HFFc6 (cell line): Measurements from ENCODE around the gene RGS1. TPM values are rescaled to one million over a fixed set of nuclear protein-coding genes. Genes with fewer than 3 reads are reported as not detected.

Source experiments
- DNase-seq: peaks from one replicate; pipeline ENCODE4 v3.0.0-alpha.2; 2018
- H3K27ac Mint-ChIP-seq: 2 replicates; pipeline ENCODE4 v1.8.0; 2020; ENCODE audit warnings: mild to moderate bottlenecking, mixed read lengths
- H3K27me3 Mint-ChIP-seq: 2 replicates; pipeline ENCODE4 v1.8.0; 2021; ENCODE audit warnings: mild to moderate bottlenecking, moderate library complexity, mixed read lengths; ENCODE audit not compliant: insufficient read depth
- H3K36me3 Mint-ChIP-seq: 2 replicates; pipeline ENCODE4 v1.8.0; 2021; ENCODE audit warnings: low read depth, mixed read lengths
- H3K4me1 Mint-ChIP-seq: 2 replicates; pipeline ENCODE4 v1.8.0; 2020; ENCODE audit warnings: low read depth, mixed read lengths
- H3K4me3 Mint-ChIP-seq: 2 replicates; pipeline ENCODE4 v1.8.0; 2020; ENCODE audit warnings: mild to moderate bottlenecking, moderate library complexity, mixed read lengths
- H3K9me3 Mint-ChIP-seq: 2 replicates; pipeline ENCODE4 v1.8.0; 2020; ENCODE audit warnings: mild to moderate bottlenecking, mixed read lengths
- CTCF ChIP-seq: fragments of 200-600 bp; sonication (generic); IDR thresholded peaks from 2 replicates; pipeline ENCODE4 v1.5.0; 2021; ENCODE audit warnings: antibody characterized with exemption, mild to moderate bottlenecking
- total RNA-seq, 6 experiments: library from RNA; stranded (reverse); fragmentation: NEBNext Ultra II Directional; extraction: Animal tissue kit (Norgen Biotek cat#: 25700); gene quantifications; 2 replicates in 1 of 6; 3 replicates in 5 of 6; pipeline ENCODE4 v1.2.3, GENCODE V29; 2021

RGS1 gene
- total RNA-seq, 6 experiments from 2014 or later: not detected

DNA sequence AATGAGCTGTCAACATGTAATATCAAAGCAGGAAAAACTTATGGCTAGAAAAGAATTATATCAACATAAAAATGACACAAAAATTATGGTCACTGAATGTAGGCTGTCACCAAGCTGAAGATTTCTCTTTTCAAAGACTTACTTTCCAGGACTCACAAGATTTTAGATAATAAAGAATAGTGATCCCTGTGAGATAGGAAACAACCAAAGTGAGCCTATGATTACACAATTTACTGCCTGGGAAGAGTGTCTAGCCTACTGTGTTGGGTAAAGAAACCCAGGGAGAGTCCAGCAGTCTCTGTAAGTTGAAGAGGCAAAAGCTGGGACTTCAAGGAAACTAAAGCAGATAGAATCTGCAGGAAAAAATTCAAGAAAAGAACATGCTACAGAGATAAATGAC is 20.2 kb upstream of the RGS1 start:
- Mint-ChIP-seq H3K4me1 (peaks cover 86% of the 10 kb centered on the region), H3K36me3 (no peaks in the 10 kb centered on the region), H3K4me3 (no peak overlapping the region), H3K27ac (no peak overlapping the region), H3K9me3 (no peaks in the 10 kb centered on the region), H3K27me3 (no peaks in the 10 kb centered on the region)
- no peak for TF ChIP-seq CTCF
- no peak for DNase-seq

- peaks cover 89% of the 10 kb centered on the region for H3K4me1 Mint-ChIP-seq
- DNase-seq: peak; percentile 49
- H3K9me3 Mint-ChIP-seq: no peaks in the 10 kb centered on the region
- peak overlapping the region; percentile 97 for H3K27ac Mint-ChIP-seq
- TF ChIP-seq CTCF: no peak
- peak overlapping the region; percentile 56 for H3K4me3 Mint-ChIP-seq
- H3K36me3 Mint-ChIP-seq: no peaks in the 10 kb centered on the region; the same call in 1 of the 2 replicates
- H3K27me3 Mint-ChIP-seq: no peaks in the 10 kb centered on the region
Measured at GRCh38 chr1:192557841-192558595, 17.6 kb upstream of the RGS1 start.

- Mint-ChIP-seq H3K9me3 (no peaks in the 10 kb centered on the region), H3K4me3 (peak overlapping the region; percentile 70)
Measured at GRCh38 chr1:192559115-192560006, 16.2 kb upstream of the RGS1 start.

GRCh38 chr1:192561301-192561700 is 14.3 kb upstream of the RGS1 start:
- no peak overlapping the region for H3K4me3 Mint-ChIP-seq
- no peaks in the 10 kb centered on the region for H3K9me3 Mint-ChIP-seq
- H3K27me3 Mint-ChIP-seq: no peaks in the 10 kb centered on the region; the same call in 1 of the 2 replicates
- DNase-seq: no peak
- H3K4me1 Mint-ChIP-seq: peaks cover 67% of the 10 kb centered on the region
- no peaks in the 10 kb centered on the region; the same call in 1 of the 2 replicates for H3K36me3 Mint-ChIP-seq
- TF ChIP-seq CTCF: no peak
- peak overlapping the region; percentile 97 for H3K27ac Mint-ChIP-seq

More at GRCh38 chr1:192559115-192560006, 16.2 kb upstream of the RGS1 start:
- Mint-ChIP-seq H3K4me1 (peaks cover 79% of the 10 kb centered on the region), H3K36me3 (no peaks in the 10 kb centered on the region; the same call in 1 of the 2 replicates), H3K27me3 (no peaks in the 10 kb centered on the region), H3K27ac (peak overlapping the region; percentile 97)
- TF ChIP-seq CTCF: no peak
- peak; percentile 98 for DNase-seq

GRCh38 chr1:192563129-192563528 is 12.4 kb upstream of the RGS1 start:
- no peak overlapping the region for H3K4me3 Mint-ChIP-seq
- DNase-seq: no peak
- TF ChIP-seq CTCF: no peak
- peaks cover 48% of the 10 kb centered on the region for H3K4me1 Mint-ChIP-seq
- no peaks in the 10 kb centered on the region; the same call in 1 of the 2 replicates for H3K36me3 Mint-ChIP-seq
- H3K27ac Mint-ChIP-seq: no peak overlapping the region
- peaks cover 2% of the 10 kb centered on the region; the same call in 1 of the 2 replicates for H3K27me3 Mint-ChIP-seq
- no peaks in the 10 kb centered on the region for H3K9me3 Mint-ChIP-seq
